ENCODE data around the gene MAP2K6. TPM values are rescaled to one million over a fixed set of nuclear protein-coding genes. Genes with fewer than 3 reads are reported as not detected.

Gene MAP2K6
- total and polyA plus RNA-seq, 4 donors: 2.2 to 14.4 (median 7.6) TPM

DNA sequence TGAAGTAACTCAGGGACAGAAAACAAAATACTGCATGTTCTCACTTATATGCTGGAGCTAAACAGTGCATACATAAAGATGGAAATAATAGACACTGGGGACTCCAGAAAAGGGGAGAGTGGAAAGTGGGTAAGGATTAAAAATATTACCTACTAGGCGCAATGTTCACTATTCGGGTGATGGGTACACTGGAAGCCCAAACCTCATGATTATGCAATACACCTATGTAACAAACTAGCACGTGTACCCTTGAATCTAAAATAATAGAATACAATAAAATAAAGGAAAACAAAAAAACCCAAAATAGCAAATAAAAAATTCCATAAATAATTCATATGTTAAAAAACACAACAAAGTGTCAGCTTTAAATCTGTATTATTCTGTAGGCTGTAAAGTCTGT, 56.9 kb downstream of the MAP2K6 start:
- H3K9ac ChIP-seq (ENCODE audit: insufficient read depth in 1 of 2, low read length in 2 of 2): no peak overlapping the region
- WGBS, 2 donors: 84 to 92% methylated on average over 3 of the region's 3 CpGs
- H3K36me3 ChIP-seq (ENCODE audit: control insufficient read depth in 4 of 4, insufficient read depth in 4 of 4, low read length in 4 of 4): peaks cover 0 to 2% (median 0%) of the 10 kb centered on the region in 4 donors
- ATAC-seq (ENCODE audit: insufficient read depth, low FRiP score): no peak
- H3K4me3 ChIP-seq: no peak overlapping the region
- H3K27ac ChIP-seq (ENCODE audit: low read depth in 1 of 2, low read length in 1 of 2): no peak overlapping the region
- H3K4me1 ChIP-seq (ENCODE audit: control insufficient read depth in 5 of 5, insufficient read depth in 5 of 5, low read length in 5 of 5): peaks cover 0 to 1% (median 0%) of the 10 kb centered on the region in 5 donors
- no peaks in the 10 kb centered on the region for H3K27me3 ChIP-seq (ENCODE audit: control insufficient read depth in 3 of 3, insufficient read depth in 3 of 3, low read length in 2 of 3)
- DNase-seq: no peak
- TF ChIP-seq, protein P1, sequence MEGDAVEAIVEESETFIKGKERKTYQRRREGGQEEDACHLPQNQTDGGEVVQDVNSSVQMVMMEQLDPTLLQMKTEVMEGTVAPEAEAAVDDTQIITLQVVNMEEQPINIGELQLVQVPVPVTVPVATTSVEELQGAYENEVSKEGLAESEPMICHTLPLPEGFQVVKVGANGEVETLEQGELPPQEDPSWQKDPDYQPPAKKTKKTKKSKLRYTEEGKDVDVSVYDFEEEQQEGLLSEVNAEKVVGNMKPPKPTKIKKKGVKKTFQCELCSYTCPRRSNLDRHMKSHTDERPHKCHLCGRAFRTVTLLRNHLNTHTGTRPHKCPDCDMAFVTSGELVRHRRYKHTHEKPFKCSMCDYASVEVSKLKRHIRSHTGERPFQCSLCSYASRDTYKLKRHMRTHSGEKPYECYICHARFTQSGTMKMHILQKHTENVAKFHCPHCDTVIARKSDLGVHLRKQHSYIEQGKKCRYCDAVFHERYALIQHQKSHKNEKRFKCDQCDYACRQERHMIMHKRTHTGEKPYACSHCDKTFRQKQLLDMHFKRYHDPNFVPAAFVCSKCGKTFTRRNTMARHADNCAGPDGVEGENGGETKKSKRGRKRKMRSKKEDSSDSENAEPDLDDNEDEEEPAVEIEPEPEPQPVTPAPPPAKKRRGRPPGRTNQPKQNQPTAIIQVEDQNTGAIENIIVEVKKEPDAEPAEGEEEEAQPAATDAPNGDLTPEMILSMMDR (IDR thresholded peaks at IDR 0.05; ENCODE audit: control extremely low read depth, extremely low read depth): no peak
- no peaks in the 10 kb centered on the region for H3K9me3 ChIP-seq (ENCODE audit: control insufficient read depth in 4 of 4, insufficient read depth in 3 of 4, low read length in 3 of 4)

DNA sequence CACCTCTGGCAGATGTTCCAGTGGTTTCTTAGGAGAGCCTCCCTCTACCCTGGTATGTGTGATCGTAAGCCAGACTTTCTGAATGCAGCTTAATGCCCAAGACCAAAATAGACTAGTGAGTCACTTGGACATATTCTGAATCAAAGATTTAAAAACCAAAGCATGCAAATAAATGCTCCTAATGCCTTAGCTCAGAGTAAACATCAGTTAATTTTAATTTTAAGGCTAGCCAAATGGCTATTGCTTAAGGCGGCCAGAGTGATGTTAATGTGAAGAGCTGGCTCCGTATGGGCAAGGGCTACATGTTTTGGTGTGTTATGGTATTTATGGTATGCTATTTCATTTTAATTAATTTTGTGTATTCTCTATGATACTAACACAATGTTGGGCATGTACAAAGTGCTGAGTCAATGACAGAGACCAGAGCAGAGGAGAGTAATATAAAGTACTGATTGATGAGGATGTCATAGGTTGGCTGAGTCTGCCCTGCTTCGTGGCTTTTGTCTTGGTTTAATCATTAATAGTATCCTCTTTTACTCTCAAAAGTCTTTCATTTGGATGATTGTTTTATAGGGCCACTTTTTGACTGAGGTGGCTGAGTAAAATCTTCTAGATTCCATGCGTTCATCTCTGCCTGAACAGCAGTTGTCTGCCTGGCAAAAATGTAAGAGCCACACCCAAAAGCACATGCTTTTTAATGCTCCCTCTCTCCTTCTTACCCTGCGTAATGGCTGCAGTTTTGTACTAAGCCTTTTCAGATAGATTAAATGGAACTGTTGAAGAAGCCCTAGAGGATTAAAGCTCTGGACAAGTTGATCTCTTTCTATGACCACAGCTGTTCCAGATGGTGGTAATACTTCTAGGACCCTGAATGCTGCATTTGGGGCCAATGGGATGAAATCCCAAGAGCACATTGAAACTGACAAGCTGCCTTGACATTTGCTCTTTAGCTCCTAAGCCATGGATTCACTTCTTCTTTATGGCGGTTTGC, 59.6 kb downstream of the MAP2K6 start:
- Histone ChIP-seq H3K27ac (ENCODE audit: low read depth in 1 of 2, low read length in 1 of 2) (no peak overlapping the region), H3K9me3 (ENCODE audit: control insufficient read depth in 4 of 4, insufficient read depth in 3 of 4, low read length in 3 of 4) (peaks cover 0 to 2% (median 0%) of the 10 kb centered on the region in 4 donors), H3K36me3 (ENCODE audit: control insufficient read depth in 4 of 4, insufficient read depth in 4 of 4, low read length in 4 of 4) (peaks cover 0 to 3% (median under 1%) of the 10 kb centered on the region in 4 donors), H3K4me1 (ENCODE audit: control insufficient read depth in 5 of 5, insufficient read depth in 5 of 5, low read length in 5 of 5) (no peaks in the 10 kb centered on the region), H3K27me3 (ENCODE audit: control insufficient read depth in 3 of 3, insufficient read depth in 3 of 3, low read length in 2 of 3) (no peaks in the 10 kb centered on the region), H3K9ac (ENCODE audit: insufficient read depth in 1 of 2, low read length in 2 of 2) (no peak overlapping the region), H3K4me3 (no peak overlapping the region)
- TF ChIP-seq, protein P1 (IDR thresholded peaks at IDR 0.05; ENCODE audit: control extremely low read depth, extremely low read depth): no peak
- no peak for DNase-seq
- ATAC-seq (ENCODE audit: insufficient read depth, low FRiP score): no peak
- WGBS, 2 donors: 79 to 87% methylated on average over 7 of the region's 7 CpGs

DNA sequence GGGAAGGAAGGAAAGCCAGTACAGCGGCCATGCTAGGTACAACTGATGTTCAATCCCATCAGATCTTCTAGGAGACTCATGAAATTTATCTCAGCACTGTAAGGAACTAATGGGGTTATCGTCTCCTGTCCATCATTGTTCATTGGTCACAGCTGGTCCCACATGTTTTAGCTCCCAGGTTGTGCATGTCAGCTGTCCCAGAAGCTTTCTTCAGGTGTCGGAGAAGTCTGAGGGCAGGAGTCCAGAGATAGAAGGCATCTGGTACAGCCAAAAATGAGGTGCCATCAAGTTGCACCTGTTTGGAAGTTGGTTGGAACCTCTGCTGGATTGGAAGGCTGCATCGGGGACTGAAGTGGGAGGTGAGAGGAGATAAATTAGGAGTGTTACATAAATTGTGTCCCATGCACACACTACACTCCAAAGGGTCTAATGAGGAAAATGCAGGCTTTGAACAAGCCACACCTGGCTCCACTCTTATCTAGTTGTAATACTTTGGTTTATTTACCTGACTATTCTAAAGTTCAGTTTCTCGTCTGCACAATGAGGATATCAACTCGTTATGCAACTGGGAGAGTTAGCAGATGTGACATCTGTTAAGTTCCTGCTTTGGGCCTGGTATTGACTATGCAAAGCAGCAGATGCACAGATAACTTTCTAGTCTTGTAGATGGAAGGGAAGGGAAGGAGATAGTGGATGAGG, 62.9 kb downstream of the MAP2K6 start:
- Histone ChIP-seq H3K27ac (ENCODE audit: low read depth in 1 of 2, low read length in 1 of 2) (no peak overlapping the region), H3K4me3 (no peak overlapping the region), H3K9ac (ENCODE audit: insufficient read depth in 1 of 2, low read length in 2 of 2) (no peak overlapping the region), H3K9me3 (ENCODE audit: control insufficient read depth in 4 of 4, insufficient read depth in 3 of 4, low read length in 3 of 4) (peaks cover 0 to 2% (median 0%) of the 10 kb centered on the region in 4 donors), H3K4me1 (ENCODE audit: control insufficient read depth in 5 of 5, insufficient read depth in 5 of 5, low read length in 5 of 5) (peaks cover 0 to 4% (median 0%) of the 10 kb centered on the region in 5 donors), H3K27me3 (ENCODE audit: control insufficient read depth in 3 of 3, insufficient read depth in 3 of 3, low read length in 2 of 3) (no peaks in the 10 kb centered on the region), H3K36me3 (ENCODE audit: control insufficient read depth in 4 of 4, insufficient read depth in 4 of 4, low read length in 4 of 4) (peaks cover 0 to 3% (median under 1%) of the 10 kb centered on the region in 4 donors)
- ATAC-seq (ENCODE audit: insufficient read depth, low FRiP score): no peak
- TF ChIP-seq, protein P1 (IDR thresholded peaks at IDR 0.05; ENCODE audit: control extremely low read depth, extremely low read depth): no peak
- WGBS, 2 donors: 77 to 83% methylated on average over 6 of the region's 6 CpGs
- DNase-seq: no peak

Measured in lung (tissue), 12 donors.